ENCODE data around the gene UBAC2. TPM values are rescaled to one million over a fixed set of nuclear protein-coding genes. Genes with fewer than 3 reads are reported as not detected.

Gene UBAC2
- total and polyA plus RNA-seq, 2 donors (not counting 3 experiments of a cell fraction or from before 2014, with no cell fraction given) = 45.7 to 54.4 TPM

- intact Hi-C loops (cut with micrococcal nuclease) (no loop called here), dilution Hi-C loops (cut with MboI; ENCODE audit: extremely low pct_ligation_motif_present, low sequenced_read_pairs) (no loop called here)
- no peak overlapping the region for H3K4me3 ChIP-seq (replicated peaks in 1 of 3; ENCODE audit: insufficient read depth in 1 of 3, low read depth in 1 of 3, low read length in 3 of 3)
- H3K36me3 ChIP-seq (ENCODE audit: control insufficient read depth in 2 of 2, extremely low read depth in 1 of 2, insufficient read depth in 2 of 2, low read length in 2 of 2) = peaks cover 2 to 3% of the 10 kb centered on the region in 2 experiments
- no peaks in the 10 kb centered on the region for H3K9me1 ChIP-seq (replicated peaks; ENCODE audit: control insufficient read depth, extremely low read depth, insufficient read depth, low read length)
- H3K79me2 ChIP-seq (ENCODE audit: control insufficient read depth, insufficient read depth, low read length) = no peaks in the 10 kb centered on the region
- ChIA-PET CTCF (no interaction called here), POLR2A (no interaction called here)
- no peaks in the 10 kb centered on the region for H3K27me3 ChIP-seq (ENCODE audit: control insufficient read depth in 2 of 2, insufficient read depth in 2 of 2, low read length in 2 of 2)
- H3K27ac ChIP-seq (ENCODE audit: insufficient read depth, low read depth, low read length) = no peak overlapping the region
- no peaks in the 10 kb centered on the region for H3K4me1 ChIP-seq (ENCODE audit: control insufficient read depth, extremely low read depth, insufficient read depth, low read length)
- no peaks in the 10 kb centered on the region for H3K9me3 ChIP-seq (replicated peaks; ENCODE audit: control insufficient read depth, insufficient read depth, low read length)
- TF ChIP-seq POLR2A (IDR thresholded peaks at IDR 0.05; ENCODE audit: low read depth, low read length) (no peak), MYC (IDR thresholded peaks at IDR 0.05; ENCODE audit: low read depth, low read length) (no peak)
- no peak for DNase-seq (ENCODE audit: low read depth, low spot score)
- no peak overlapping the region for H2AFZ ChIP-seq (ENCODE audit: low read depth, low read length)
- H3K9ac ChIP-seq (replicated peaks; ENCODE audit: extremely low read depth, insufficient read depth, low read length) = no peak overlapping the region
- FAIRE-seq = no peak
- BruUV-seq (replicated peaks) = no TSS peak
- H3K4me2 ChIP-seq (ENCODE audit: insufficient read depth, low read length) = no peak overlapping the region
- no peaks in the 10 kb centered on the region for H4K20me1 ChIP-seq (replicated peaks; ENCODE audit: control insufficient read depth, extremely low read depth, insufficient read depth, low read length)
Measured at GRCh38 chr13:99378985-99379733, 178.5 kb downstream of the UBAC2 start.

GRCh38 chr13:99379856-99380801 is 179.5 kb downstream of the UBAC2 start:
- no TSS peak for BruUV-seq (replicated peaks)
- peak; percentile 50 for FAIRE-seq
- dilution Hi-C loops (cut with MboI; ENCODE audit: extremely low pct_ligation_motif_present, low sequenced_read_pairs) = no loop called here
- TF ChIP-seq JUN (IDR thresholded peaks at IDR 0.05; ENCODE audit: borderline replicate concordance, insufficient read depth, insufficient read length, low read depth) (no peak), EZH2 (IDR thresholded peaks at IDR 0.05; ENCODE audit: borderline replicate concordance, low read depth, low read length, severe bottlenecking) (no peak), MAX (IDR thresholded peaks at IDR 0.05; ENCODE audit: insufficient read depth, insufficient read length) (no peak), CTCF (IDR thresholded peaks at IDR 0.05; ENCODE audit: extremely low read depth in 1 of 2, insufficient read depth in 1 of 2, low read depth in 1 of 2, low read length in 2 of 2) (no peak), FOS (IDR thresholded peaks at IDR 0.05; ENCODE audit: borderline replicate concordance, insufficient read depth, low read length) (no peak)
- Histone ChIP-seq H3K27me3 (ENCODE audit: control insufficient read depth in 2 of 2, insufficient read depth in 2 of 2, low read length in 2 of 2) (no peaks in the 10 kb centered on the region), H3K27ac (ENCODE audit: insufficient read depth, low read depth, low read length) (no peak overlapping the region), H3K9me1 (replicated peaks; ENCODE audit: control insufficient read depth, extremely low read depth, insufficient read depth, low read length) (no peaks in the 10 kb centered on the region), H3K9me3 (replicated peaks; ENCODE audit: control insufficient read depth, insufficient read depth, low read length) (no peaks in the 10 kb centered on the region), H3K4me3 (replicated peaks in 1 of 3; ENCODE audit: insufficient read depth in 1 of 3, low read depth in 1 of 3, low read length in 3 of 3) (no peak overlapping the region), H4K20me1 (replicated peaks; ENCODE audit: control insufficient read depth, extremely low read depth, insufficient read depth, low read length) (no peaks in the 10 kb centered on the region), H2AFZ (ENCODE audit: low read depth, low read length) (no peak overlapping the region), H3K9ac (replicated peaks; ENCODE audit: extremely low read depth, insufficient read depth, low read length) (no peak overlapping the region), H3K4me2 (ENCODE audit: insufficient read depth, low read length) (no peak overlapping the region), H3K4me1 (ENCODE audit: control insufficient read depth, extremely low read depth, insufficient read depth, low read length) (no peaks in the 10 kb centered on the region), H3K36me3 (ENCODE audit: control insufficient read depth in 2 of 2, extremely low read depth in 1 of 2, insufficient read depth in 2 of 2, low read length in 2 of 2) (peaks cover 2 to 3% of the 10 kb centered on the region in 2 experiments), H3K79me2 (ENCODE audit: control insufficient read depth, insufficient read depth, low read length) (no peaks in the 10 kb centered on the region)
- intact Hi-C loops (cut with micrococcal nuclease) = no loop called here
- POLR2A ChIA-PET = no interaction called here
- no peak for DNase-seq (ENCODE audit: low read depth, low spot score)
- CTCF ChIA-PET = interaction anchor here (1.0 to 2.4 kb wide), 3 partner anchors 13 to 111 kb away, joined by 3 to 6 read pairs (median 5); no protein-coding TSS in a partner anchor
